HG02798 (cell line): ENCODE results near the gene UBL5.
"Not testable (repeated sequence)": the region's sequence is repeated elsewhere in the genome, so short reads cannot be mapped to it uniquely, and the experiment has no call there.

ENCODE experiments used
- ATAC-seq: cut with Tn5 transposase; IDR thresholded peaks from one replicate; pipeline ENCODE4 v1.9.1; 2021; ENCODE audit warnings: mild to moderate bottlenecking; ENCODE audit not compliant: unreplicated experiment, poor library complexity

Gene UBL5

DNA sequence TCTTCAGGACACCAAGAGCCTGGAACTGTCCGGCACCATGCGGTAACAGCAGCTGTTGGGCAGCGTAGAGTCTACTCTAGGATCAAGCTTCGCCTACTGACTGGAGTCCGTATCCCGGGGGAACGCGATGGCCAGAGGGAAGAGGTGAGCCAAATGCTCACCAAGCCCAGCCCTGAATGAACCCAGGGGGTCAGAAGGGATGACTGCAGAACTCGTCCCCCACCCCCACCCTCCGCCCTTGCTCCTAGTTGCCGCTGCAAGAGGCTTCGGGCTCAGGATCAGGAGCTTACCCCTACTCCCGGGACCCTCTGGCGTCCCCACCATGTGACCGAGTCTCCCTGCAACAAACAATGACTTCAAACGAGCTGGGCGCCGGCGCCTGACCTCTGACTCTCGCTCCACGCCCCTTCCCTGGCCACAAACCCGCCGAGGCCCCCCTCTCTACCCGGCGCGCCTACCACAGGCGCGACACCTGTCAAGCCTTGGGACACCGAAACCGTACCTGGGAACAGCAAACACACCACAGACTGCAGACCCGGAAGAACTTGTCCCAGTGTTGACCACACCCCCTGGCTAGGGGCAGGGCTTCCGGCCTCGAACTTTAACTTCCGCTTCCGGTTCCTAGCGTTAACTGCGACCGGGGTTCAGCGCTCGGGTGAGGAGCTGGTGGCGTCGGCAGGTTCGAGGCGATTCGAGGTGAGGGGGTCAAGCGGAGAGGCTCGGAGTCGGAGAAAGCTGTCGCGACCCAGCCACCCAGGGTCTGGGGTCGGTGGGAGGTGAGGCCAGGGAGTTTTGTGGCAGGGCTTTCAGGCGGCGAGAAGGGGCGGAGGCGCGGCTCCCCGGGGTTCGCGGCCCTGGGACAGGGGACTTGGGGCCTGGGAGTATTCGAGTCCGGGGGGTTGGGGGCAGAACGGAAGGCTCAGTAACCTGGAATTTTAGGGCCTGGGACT is at the start of gene UBL5:
Gene UBL5 (plus strand): TSS at position 630 of the 950 bp plus-strand sequence. CDS start 420 bp downstream, outside the sequence.
- peak; percentile 94 for ATAC-seq

DNA sequence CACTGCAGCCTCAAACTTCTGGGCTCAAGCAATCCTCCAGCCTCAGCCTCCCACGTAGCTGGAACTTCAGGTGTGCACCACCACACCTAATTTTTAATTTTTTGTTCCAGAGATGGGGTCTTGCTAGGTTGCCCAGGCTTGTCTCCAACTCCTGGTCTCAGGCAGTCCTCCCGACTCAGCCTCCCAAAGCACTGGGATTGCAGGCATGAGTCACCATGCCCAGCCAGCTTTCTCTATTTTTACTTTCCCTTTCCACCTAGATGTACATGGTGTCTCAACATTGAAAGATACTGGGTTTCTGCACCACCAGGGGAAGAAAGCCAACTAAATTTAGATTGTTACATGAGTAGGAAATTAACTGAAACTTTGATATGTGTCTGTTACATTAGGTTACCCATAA is 45.4 kb upstream of the UBL5 start:
- no peak for ATAC-seq

DNA sequence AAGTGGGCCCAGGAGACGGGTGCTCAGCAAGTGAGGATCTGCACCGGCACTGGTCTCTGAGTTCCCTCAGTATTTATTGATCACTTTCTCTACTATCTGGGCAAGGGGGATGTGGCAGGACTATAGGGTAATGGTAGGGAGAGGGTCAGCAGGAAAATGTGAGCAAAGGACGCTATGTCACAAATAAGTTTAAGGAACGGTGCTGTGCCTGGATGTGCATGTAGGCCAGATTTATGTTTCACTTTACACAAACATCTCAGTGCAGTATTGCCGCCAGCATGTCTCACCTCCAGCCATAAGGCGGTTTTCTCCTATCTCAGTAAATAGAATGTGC is 43.6 kb upstream of the UBL5 start:
- not testable (repeated sequence) for ATAC-seq

DNA sequence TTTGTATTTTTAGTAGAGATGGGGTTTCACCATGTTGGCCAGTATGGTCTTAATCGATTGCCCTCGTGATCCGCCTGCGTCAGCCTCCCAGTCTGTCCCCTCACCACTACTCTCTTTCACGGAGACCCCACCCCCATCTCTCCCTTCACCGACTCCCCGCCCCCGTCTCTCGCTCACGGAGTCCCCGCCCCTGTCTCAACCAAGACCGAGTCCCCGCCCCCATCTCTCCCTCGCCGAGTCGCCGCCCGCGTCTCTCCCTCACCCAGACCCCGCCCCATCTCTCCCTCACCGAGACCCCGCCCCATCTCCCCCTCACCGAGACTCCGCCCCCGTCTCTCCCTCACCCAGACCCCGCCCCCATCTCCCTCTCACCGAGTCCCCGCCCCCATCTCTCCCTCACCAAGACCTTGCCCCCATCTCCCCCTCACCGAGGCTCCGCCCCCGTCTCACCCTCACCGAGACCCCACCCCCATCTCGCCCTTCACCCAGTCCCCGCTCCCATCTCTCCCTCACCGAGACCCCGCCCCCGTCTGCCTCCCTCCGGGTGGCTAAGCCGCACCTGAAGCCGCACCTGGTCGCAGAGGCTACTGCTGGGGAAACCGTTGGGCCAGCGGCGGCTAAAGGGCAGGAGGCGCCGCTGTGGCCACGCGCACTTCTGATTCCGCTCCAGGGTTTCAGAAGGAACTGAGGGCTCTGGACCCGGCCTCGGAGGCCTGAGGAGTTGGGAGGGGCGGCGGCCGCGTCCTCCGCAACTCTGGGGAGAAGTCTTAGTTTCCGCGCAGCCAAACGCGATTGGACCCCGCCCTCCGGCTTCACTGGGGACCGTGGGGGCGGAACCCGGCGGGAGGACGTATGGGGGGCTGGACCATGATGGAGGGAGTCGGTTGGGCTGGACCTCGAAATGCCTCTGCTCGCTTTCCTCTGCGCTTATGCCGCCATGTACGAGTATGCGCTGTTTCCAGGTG is 42.1 kb upstream of the UBL5 start:
- peak; percentile 74 for ATAC-seq

DNA sequence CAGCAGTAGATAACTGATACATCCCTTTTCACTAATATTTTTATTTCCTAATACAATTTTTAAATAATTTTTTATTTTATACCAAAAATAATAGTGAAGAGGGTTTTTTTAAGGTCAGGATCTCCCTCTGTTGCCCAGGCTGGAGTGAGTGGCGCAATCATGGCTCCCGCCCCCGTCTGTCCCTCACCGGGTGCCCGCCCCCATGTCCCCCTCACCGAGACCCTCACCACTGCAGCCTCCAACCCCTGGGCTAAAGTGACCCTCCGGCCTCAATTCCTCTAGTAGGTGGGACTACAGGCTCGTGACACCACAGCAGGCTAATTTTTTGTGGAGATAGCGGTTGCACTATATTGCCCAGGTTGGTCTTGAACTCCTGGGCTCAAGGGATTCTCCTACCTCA is 41.4 kb upstream of the UBL5 start:
- ATAC-seq = no peak

DNA sequence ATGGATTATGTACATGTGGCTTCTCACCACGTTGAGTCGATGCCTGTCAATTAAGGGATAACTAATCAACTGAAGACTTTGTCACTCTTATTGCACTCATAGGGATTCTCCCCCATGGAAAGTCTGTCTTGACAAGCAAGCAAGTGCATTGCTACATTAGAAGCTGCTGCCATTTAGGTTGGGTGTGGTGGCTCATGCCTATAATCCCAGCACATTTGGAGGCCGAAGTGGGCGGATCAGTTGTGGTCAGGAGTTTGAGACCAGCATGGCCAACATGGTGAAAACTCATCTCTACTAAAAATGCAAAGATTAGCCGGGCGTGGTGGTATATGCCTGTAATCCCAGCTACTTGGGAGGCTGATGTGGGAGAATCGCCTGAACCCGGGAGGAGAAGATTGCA is 40.9 kb upstream of the UBL5 start:
- no peak for ATAC-seq

DNA sequence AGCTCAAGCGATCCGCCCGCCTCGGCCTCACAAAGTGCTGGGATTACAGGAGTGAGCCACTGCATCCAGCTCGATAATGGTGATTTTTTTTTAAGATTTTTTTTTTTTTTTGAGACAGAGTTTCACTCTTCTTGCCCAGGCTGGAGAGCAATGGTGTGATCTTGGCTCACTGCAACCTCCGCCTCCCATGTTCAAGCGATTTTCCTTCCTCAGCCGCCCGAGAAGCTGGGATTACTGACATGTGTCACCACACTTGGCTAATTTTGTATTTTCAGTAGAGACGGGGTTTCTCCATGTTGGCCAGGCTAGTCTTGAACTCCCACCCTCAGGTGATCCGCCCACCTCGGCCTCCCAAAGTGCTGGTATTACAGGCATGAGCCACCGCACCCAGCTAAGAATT is 39.1 kb upstream of the UBL5 start:
- not testable (repeated sequence) for ATAC-seq

DNA sequence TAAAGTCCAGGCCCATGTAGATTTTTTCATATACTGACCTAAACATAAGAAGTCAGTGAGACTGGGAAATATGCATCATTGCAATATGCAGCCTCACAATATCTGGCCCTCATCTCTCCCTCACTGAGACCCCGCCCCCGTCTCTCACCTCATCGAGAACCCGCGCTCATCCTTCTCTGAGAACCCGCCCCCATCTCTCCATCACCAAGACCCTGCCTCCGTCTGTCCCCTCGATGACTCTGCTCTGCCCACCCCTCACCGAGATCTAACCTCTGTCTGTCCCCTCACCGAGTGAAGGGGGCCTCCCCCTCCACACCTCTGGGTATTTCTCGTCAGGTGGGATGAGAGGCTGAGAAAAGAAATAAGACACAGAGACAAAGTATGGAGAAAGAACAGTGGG is 38.7 kb upstream of the UBL5 start:
- ATAC-seq = no peak

DNA sequence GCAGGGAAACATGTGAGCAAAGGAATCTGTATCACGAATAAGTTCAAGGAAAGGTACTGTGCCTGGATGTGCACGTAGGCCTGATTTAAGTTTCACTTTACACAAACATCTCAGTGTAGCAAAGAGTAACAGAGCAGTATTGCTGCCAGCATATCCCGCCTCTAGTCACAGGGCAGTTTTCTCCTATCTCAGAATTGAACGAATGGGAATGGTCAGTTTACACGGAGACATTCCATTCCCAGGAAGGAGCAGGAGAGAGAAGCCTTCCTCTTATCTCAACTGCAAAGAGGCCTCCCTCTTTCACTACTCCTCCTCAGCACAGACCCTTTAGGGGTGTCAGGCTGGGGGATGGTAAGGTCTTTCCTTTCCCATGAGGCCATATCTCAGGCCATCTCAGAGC is 38.1 kb upstream of the UBL5 start:
- ATAC-seq = not testable (repeated sequence)

DNA sequence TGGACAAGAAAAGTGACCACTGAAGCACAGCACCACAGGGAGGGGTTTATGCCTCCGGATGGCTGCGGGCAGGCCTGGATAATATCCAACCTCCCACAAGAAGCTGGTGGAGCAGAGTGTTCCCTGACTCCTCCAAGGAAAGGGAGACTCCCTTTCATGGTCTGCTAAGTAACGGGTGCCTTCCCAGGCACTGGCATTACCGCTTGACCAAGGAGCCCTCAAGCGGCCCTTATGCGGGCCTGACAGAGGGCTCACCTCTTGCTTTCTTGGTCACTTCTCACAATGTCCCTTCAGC is 36.7 kb upstream of the UBL5 start:
- ATAC-seq = not testable (repeated sequence)

DNA sequence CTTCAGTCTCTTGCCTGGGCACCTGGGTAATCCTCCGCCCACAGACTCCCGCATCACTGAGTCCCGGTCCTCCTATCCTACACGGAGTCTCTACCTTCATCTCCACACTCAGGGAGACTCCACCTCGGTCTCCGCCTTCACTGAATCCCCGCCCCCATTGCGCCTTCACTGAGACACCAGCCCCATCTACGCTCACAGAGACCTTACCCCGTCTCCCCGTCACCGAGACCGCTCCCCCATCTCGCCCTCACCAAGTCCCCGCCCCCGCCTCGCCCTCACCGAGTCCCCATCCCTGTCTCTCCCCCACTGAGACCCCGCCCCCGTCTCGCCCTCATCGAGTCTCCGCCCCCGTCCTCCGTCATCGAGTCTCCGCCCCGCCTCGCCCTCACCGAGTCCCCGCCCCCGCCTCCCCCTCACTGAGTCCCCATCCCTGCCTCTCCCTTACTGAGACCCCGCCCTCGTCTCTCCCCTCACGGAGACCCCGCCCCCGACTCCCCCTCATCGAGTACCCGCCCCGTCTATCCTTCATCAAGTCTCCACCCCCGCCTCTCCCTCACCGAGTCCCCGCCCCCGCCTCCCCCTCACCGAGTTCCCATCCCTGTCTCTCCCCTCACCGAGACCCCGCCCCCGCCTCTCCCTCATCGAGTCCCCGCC is 36.0 kb upstream of the UBL5 start:
- peak; percentile 50 for ATAC-seq

DNA sequence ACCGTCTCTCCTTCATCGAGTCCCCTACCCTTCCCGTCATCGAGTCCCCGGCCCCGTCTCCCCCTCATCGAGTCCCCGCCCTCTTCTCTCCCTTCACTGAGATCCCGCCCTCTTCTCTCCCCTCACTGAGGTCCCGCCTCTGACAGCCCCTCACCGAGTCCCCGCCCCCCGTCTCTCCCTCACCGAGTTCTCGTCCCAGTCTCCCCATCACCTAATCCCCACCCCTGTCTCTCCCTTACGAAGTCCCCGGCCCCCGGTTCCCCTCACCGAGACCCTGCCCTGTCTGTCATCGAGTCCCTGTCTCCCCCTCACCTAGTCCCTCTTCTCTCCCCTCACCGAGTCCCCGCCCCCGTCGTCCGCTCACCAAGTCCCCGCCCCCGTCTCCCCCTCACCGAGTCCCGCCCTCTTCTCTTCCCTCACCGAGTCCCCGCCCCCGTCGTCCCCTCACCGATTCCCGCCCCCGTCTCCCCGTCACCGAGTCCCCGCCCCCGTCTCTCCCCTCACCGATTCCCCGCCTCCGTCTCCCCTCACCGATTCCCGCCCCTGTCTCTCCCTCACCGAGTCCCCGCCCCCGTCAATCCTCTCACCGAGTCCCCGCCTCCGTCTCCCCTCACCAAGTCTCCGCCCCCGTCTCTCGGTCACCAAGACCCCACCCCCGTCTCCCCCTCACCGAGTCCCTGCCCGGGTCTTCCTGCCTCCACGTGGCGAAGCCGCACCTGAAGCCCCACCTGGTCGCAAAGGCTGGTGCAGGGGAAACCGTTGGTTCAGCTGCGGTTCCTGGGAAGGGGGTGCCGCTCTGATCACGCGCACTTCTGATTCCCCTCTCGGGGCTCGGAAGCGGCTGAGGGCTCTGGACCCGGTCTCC is 35.3 kb upstream of the UBL5 start:
- peak; percentile 56 for ATAC-seq

DNA sequence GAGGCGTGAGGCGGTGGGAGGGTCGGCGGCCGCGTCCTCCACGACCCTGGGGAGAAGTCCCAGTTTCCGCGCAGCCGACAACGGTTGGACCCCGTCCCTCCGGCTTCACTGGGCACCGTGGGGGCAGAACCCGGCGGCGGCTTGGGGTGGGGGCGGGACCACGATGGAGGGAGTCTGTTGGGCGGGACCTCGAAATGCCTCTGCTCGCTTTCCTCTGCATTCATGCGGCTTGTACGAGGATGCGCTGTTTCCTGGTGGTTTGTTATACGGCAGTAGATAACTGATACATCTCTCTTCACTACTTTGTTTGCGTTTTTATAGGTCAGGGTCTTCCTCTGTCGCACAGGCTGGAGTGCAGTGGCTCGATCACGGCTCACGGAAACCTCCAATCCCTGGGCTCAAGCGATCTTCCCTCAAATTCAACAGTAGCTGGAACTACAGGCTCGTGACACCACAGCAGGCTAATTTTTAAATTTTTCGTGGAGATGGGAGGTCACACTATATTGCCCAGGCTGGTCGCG is 34.6 kb upstream of the UBL5 start:
- ATAC-seq = no peak

DNA sequence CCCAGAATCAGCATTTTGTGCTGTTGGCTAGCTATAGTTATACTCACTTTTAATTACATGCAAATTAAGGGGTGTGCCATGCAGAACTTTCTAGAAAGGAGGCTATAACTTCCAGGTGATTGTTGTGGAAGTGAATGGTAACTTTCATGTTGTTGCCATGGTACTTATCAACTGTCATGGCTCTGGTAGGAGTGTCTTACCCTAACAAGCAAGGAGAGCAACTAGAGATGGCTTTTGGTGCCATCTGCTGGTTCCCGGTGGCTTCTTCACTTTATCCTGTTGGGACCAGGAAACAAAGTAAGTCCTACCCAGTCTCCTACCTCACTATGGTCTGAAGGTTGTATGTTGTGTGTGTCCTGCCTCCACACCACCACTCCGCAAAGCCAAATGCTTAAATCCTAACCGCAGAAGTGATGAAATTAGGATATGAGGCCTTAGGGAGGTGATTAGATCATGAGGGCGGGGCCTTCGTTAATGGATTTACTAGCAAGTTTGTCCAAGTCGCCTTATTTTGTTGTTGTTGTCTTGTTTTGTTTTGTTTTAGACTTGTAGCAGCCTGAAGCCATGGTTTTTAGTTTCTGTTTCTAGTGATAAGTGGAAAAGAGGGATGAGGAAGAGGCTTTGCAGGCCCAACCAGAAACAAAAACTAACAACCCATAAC is 31.5 kb upstream of the UBL5 start:
- ATAC-seq = peak; percentile 43

DNA sequence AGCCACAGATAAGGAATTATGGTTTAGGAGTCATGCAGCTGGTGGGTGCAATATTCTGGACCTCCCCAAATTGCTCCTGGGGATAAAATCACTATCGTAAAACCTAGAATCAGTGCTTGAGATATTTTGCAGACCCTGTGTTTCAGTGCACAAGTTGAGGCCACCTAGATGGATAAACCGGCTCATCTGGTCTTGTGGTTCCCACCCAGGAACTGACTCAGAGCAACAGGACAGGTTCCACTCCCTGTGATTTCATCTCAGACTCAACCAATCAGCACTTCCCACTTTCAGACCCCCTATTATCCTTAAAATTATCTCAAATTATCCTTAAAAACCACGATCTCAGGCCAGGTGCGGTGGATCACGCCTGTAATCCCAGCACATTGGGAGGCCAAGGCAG is 29.8 kb upstream of the UBL5 start:
- ATAC-seq = no peak

DNA sequence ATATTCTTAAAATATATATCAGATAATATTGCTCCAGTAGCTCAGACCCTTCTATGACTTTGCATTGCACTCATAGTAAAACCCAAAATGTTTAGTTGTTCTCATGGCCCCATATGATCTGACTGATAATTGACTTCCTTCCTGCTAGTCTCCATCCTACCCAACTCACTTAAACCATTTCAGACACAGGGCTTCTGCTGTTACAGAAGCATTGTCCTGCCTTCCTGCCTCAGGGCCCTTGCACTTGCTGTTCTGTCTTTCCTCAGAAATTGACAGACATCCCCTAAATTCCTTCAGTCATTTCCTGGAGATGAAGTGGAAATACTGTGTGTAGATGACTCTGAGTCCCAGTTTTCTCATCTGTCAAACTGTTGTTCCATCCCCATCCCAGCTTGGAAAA is 28.6 kb upstream of the UBL5 start:
- no peak for ATAC-seq

DNA sequence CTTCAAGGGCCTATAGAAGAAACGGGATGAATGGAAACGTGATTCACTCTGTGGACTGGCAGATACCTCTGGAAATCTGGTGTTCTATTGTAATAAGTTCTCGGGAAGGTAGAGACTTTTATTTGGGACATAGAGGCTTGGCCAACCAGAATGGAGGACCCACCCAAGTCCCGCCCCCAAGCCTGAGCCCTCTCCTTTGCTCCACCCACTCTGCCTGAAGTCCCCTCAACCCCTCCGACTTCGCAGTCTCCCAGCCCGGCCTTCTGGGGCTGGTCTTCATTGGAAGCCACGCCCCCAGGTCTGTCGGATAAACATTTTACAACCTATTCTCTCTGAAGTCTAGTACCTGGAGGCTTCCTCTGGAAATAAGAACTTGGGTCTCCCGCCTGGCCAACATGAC is 25.7 kb upstream of the UBL5 start:
- ATAC-seq = no peak

DNA sequence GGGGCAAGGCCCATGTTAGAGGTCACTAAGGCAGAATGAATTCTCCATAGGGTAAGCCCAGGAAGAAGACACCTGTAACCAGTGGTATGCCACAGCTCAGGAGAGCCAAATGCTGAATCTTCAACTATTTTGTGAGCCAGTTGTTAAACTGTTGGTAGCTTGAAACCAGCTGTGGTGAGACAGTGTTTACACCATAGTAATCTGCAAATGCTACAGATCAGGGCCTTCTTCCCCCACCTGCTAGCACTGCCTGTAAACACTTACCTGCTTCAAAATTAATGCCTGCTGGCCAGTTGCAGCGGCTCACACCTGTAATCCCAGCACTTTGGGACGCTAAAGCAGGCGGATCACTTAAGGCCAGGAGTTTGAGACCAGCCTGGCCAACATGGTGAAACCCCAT is 20.9 kb upstream of the UBL5 start:
- ATAC-seq = no peak
